ENCODE data around the gene PAPLN.

DNA sequence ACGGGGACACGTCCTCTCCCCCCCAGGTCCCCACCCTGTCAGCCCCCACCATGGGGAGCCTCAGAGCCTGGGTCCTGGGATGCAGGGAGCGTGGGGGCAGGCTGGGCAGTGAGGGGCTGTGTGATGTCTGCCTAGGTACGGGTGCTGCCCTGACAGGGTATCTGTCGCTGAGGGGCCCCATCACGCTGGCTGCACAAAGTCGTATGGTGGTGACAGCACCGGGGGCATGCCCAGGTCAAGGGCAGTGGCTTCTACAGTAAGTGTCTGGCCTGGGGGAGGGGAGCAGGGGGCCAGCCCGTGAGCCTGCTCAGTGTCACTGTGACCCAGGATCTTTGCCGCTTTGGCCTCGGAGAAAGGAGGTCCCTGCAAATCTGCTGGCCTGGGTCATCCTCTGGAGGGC is 23.3 kb downstream of the PAPLN start:
- TF ChIP-seq, protein P1, sequence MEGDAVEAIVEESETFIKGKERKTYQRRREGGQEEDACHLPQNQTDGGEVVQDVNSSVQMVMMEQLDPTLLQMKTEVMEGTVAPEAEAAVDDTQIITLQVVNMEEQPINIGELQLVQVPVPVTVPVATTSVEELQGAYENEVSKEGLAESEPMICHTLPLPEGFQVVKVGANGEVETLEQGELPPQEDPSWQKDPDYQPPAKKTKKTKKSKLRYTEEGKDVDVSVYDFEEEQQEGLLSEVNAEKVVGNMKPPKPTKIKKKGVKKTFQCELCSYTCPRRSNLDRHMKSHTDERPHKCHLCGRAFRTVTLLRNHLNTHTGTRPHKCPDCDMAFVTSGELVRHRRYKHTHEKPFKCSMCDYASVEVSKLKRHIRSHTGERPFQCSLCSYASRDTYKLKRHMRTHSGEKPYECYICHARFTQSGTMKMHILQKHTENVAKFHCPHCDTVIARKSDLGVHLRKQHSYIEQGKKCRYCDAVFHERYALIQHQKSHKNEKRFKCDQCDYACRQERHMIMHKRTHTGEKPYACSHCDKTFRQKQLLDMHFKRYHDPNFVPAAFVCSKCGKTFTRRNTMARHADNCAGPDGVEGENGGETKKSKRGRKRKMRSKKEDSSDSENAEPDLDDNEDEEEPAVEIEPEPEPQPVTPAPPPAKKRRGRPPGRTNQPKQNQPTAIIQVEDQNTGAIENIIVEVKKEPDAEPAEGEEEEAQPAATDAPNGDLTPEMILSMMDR (IDR thresholded peaks at IDR 0.05) = no peak
- no peak for TF ChIP-seq POLR2A (IDR thresholded peaks at IDR 0.05)
